ENCODE results near the gene SKAP1.

DNA sequence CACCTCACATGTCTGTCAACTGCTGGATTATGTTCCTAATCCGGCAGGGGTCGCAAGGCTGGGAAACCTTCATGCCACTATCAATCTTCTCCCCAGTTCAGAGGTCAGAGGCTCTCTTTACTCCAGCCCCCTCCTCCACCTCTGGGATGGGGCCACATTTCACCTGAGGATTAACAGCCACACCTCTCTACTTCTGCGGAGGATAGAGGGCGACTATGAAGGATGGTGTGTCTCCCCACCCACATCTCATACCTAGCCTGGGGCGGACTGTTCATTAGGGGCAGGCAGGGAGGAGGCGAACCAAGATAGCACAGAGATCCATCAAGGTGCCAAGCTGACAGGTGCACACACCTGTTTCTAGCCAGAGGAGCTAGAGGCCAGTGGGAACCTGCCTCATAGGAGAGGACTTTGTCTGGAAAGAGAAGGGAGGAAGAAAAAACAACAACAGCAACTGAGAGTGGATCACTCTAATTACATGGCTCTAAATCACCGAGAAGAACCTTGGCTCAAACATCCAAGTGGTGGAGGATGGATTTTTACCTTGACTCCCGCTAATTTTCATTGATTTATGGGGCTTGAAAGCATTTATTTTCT lies 41.9 kb upstream of the SKAP1 start:
- TF ChIP-seq CTCF (IDR thresholded peaks at IDR 0.05) (no peak), EP300 (IDR thresholded peaks at IDR 0.05) (no peak), POLR2AphosphoS5 (IDR thresholded peaks at IDR 0.05) (no peak), POLR2A (IDR thresholded peaks at IDR 0.05) (no peak)

Measured in gastroesophageal sphincter (tissue), 3 donors.